HepG2 (cell line): ENCODE results near the gene SIAH2. TPM values are rescaled to one million over a fixed set of nuclear protein-coding genes. Genes with fewer than 3 reads are reported as not detected.

ENCODE experiments used
- ATAC-seq: fragments of 200-7000 bp; cut with Tn5 transposase; 3 replicates; pipeline ENCODE4 v1.9.1; 2020; ENCODE audit warnings: mild to moderate bottlenecking, moderate library complexity
- BruUV-seq: library from RNA; stranded (reverse); fragments of 400-500 nt; replicated peaks from 2 replicates; lab custom pipeline; 2021; lab: Mats Ljungman, UMichigan
- CTCF ChIA-PET: fragments of 300-600 bp; formaldehyde crosslinking; extraction: SDS; loops from one replicate; lab custom pipeline; 2021; ENCODE audit warnings: low total read pairs, inconsistent platforms, low intra/inter-chr PET ratio; lab: Yijun Ruan, JAX
- POLR2A ChIA-PET: fragments of 350-600 bp; sonication (Branson Sonifier 250); formaldehyde crosslinking; loops from one replicate; lab custom pipeline; 2020; ENCODE audit warnings: antibody characterized with exemption, inconsistent platforms; lab: Yijun Ruan, JAX
- DNase-seq: peaks from one replicate; pipeline ENCODE4 v3.0.0-alpha.2; 2015; ENCODE audit warnings: low spot score
- FAIRE-seq: peaks from 3 replicates; lab custom pipeline; 2011; peaks lifted over from hg19 to GRCh38; lab: Jason Lieb, UNC
- H2AFZ ChIP-seq: one replicate; pipeline ENCODE4 v1.6.1; 2011; ENCODE audit warnings: low read length, inconsistent platforms
- H3K27ac ChIP-seq: fragments of 300-600 bp; 3 replicates; pipeline ENCODE4 v1.8.0; 2011; ENCODE audit warnings: mixed run types, mild to moderate bottlenecking, mixed read lengths, low read length, inconsistent platforms; ENCODE audit not compliant: insufficient read depth; ENCODE audit errors: extremely low read length
- H3K27me3 ChIP-seq, 2 experiments: fragments of 200-600 bp in 1 of 2; 2 replicates in 1 of 2; 3 replicates in 1 of 2; pipeline versions ENCODE4 v1.6.0 to v1.8.0; 2011; ENCODE audit warnings: low read length in 2 of 2, mild to moderate bottlenecking in 2 of 2, moderate library complexity in 2 of 2, inconsistent platforms in 1 of 2; ENCODE audit not compliant: insufficient read depth in 2 of 2, control insufficient read depth in 1 of 2
- H3K36me3 ChIP-seq, 2 experiments: fragments of 200-600 bp in 1 of 2; replicated peaks in 1 of 2; 2 replicates in 1 of 2; 3 replicates in 1 of 2; pipeline versions ENCODE4 v1.5.1 to v1.8.0; 2011; ENCODE audit warnings: low read length in 2 of 2, inconsistent platforms in 1 of 2; ENCODE audit not compliant: insufficient read depth in 2 of 2, control insufficient read depth in 1 of 2
- H3K4me1 ChIP-seq: 2 replicates; pipeline ENCODE4 v1.5.1; 2012; ENCODE audit warnings: low read length, inconsistent platforms; ENCODE audit not compliant: insufficient read depth
- H3K4me2 ChIP-seq: 2 replicates; pipeline ENCODE4 v1.6.0; 2011; ENCODE audit warnings: low read depth, low read length, inconsistent platforms
- H3K4me3 ChIP-seq, 3 experiments: fragments of 200-600 bp in 1 of 3; sonication (generic), shearing (Covaris generic) in 1 of 3; replicated peaks in 1 of 3; 2 replicates each; pipeline ENCODE4 v1.5.1; 2011 to 2016; ENCODE audit warnings: low read length in 3 of 3, inconsistent platforms in 2 of 3, low read depth in 2 of 3, mild to moderate bottlenecking in 2 of 3, control low read depth in 1 of 3, mixed read lengths in 1 of 3; ENCODE audit not compliant: insufficient read depth in 1 of 3
- H3K79me2 ChIP-seq: one replicate; pipeline ENCODE4 v1.6.1; 2011; ENCODE audit warnings: low read length, inconsistent platforms; ENCODE audit not compliant: insufficient read depth
- H3K9ac ChIP-seq: 2 replicates; pipeline ENCODE4 v1.6.0; 2011; ENCODE audit warnings: mild to moderate bottlenecking, low read depth, low read length, inconsistent platforms; ENCODE audit not compliant: insufficient read depth
- H3K9me3 ChIP-seq: 2 replicates; pipeline ENCODE4 v1.5.1; 2012; ENCODE audit warnings: mild to moderate bottlenecking, low read length
- H4K20me1 ChIP-seq: 2 replicates; pipeline ENCODE4 v1.6.0; 2011; ENCODE audit warnings: inconsistent platforms, mild to moderate bottlenecking, low read length, moderate library complexity; ENCODE audit not compliant: insufficient read depth
- BORCS8-MEF2B ChIP-seq: sonication (generic); formaldehyde crosslinking; IDR thresholded peaks from 2 replicates; pipeline ENCODE4 v1.8.0; 2022; ENCODE audit warnings: mild to moderate bottlenecking, missing genetic modification reagents
- ETV6 ChIP-seq: sonication (generic); formaldehyde crosslinking; conservative IDR thresholded peaks from 2 replicates; pipeline ENCODE4 v1.4.0; 2020; ENCODE audit warnings: missing genetic modification reagents
- NR2F6 ChIP-seq, 2 experiments: IDR thresholded peaks; 2 replicates each; pipeline ENCODE4 v1.6.1; 2016; ENCODE audit warnings: antibody characterized with exemption in 1 of 2, mild to moderate bottlenecking in 1 of 2
- ONECUT2 ChIP-seq: sonication (generic); formaldehyde crosslinking; IDR thresholded peaks from 2 replicates; pipeline ENCODE4 v1.4.0; 2020; ENCODE audit warnings: missing genetic modification reagents
- RBM22 ChIP-seq: fragments of 200-400 bp; formaldehyde crosslinking; optimal IDR thresholded peaks from 2 replicates; pipeline ENCODE3; 2017; ENCODE audit warnings: mild to moderate bottlenecking, low read length, moderate library complexity
- ZNF136 ChIP-seq: sonication (generic); formaldehyde crosslinking; IDR thresholded peaks from 2 replicates; pipeline ENCODE4 v1.8.1; 2022; ENCODE audit warnings: low read depth, mild to moderate bottlenecking, moderate library complexity, missing genetic modification reagents
- ZNF441 ChIP-seq: sonication (generic); formaldehyde crosslinking; IDR thresholded peaks from 2 replicates; pipeline ENCODE4 v1.7.0; 2021; ENCODE audit warnings: missing genetic modification reagents, borderline replicate concordance
- ZNF557 ChIP-seq: sonication (generic); formaldehyde crosslinking; IDR thresholded peaks from 2 replicates; pipeline ENCODE4 v1.4.0; 2020; ENCODE audit warnings: missing genetic modification reagents
- WGBS: methylation state at CpG from one replicate; pipeline ENCODE4 v1.1.6; 2017; ENCODE audit warnings: low lambda C conversion rate; 5-methylcytosine and 5-hydroxymethylcytosine counted together
- in situ Hi-C: cut with HindIII; loops from 2 replicates; pipeline ENCODE4 v1.10.0; 2017; ENCODE audit warnings: low pct_unique_long_range_greater_than_20kb; ENCODE audit not compliant: extremely low pct_ligation_motif_present
- intact Hi-C: fragments of 100-400 bp; cut with micrococcal nuclease; formaldehyde crosslinking; loops from one replicate; pipeline ENCODE4 v1.10.0; 2022; ENCODE audit not compliant: unreplicated experiment
- polyA plus RNA-seq, 8 experiments: library from polyadenylated mRNA; depleted of rRNA in 3 of 8; stranded (reverse) in 7 of 8; unstranded in 1 of 8; fragments of >200 nt; fragmentation: Illumina TruSeq in 4 of 8; extraction: Trizol in 4 of 8; gene quantifications; 2 replicates each; pipeline versions ENCODE4 v1.2.1 to v1.2.3, GENCODE V29; 2011 to 2016; ENCODE audit warnings: low read depth in 4 of 8, missing spikeins in 1 of 8, mixed read lengths in 1 of 8; ENCODE audit not compliant: insufficient read depth in 1 of 8
- total RNA-seq, 5 experiments: library from RNA; depleted of rRNA; stranded (reverse); fragments of >200 nt; fragmentation: Illumina TruSeq; extraction: Trizol; gene quantifications; 2 replicates each; pipeline ENCODE4 v1.2.3, GENCODE V29; 2016; ENCODE audit warnings: low read depth in 1 of 5

The SIAH2 gene
- total and polyA plus RNA-seq, 2 of the 13 experiments (the other 11 are each of a cell fraction or from before 2014, with no cell fraction given) = 71.8 to 117 TPM

DNA sequence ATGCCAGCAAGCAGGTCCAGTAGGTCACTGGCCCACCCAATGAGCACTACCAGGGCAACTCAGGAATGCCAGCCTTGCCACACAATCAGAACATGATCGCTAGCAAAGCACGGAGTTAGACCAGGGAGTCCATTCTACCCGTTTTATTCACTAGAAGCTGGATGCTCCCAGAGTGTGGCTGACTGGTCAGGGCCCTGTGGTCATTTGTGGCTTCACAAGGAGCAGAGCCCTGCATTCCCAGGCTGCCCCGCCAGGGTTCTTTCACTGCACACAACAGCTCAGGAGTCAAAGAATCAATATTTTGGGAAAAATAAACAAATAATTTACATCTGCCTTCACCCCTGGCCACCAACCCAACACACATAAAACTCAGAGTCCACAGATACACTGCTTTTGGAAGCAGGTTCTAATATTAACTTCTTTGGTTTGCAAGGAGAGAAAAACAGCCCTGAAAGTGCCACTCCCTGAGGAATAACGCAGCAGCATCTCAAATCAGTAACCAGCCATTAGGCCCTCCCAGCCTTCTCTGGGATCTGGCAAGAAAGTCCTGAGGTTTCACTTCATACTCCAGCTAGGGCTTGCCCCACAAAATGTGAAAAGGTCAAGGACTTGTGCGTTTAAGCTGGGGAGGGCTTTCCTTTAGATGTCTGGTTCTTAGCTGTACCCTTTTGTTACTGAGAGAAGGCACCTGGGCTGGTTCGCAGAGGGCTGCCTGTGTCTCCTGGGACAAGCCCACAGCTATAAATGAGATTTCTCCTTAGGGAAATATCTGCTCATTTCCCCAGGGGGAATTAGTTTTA, 16.0 kb downstream of the SIAH2 start:
- Histone ChIP-seq H3K9me3 (no peaks in the 10 kb centered on the region), H3K4me3 (no peak overlapping the region), H3K79me2 (peaks cover 96% of the 10 kb centered on the region), H3K27me3 (no peaks in the 10 kb centered on the region), H4K20me1 (peaks cover 85% of the 10 kb centered on the region), H3K27ac (peak overlapping the region; percentile 40), H3K4me2 (no peak overlapping the region), H2AFZ (no peak overlapping the region), H3K4me1 (peaks cover 100% of the 10 kb centered on the region), H3K9ac (no peak overlapping the region), H3K36me3 (peaks cover 5 to 53% of the 10 kb centered on the region in 2 experiments; a peak in 4 of 5 replicates)
- intact Hi-C loops (no loop called here), in situ Hi-C loops (no loop called here)
- DNase-seq = no peak
- ChIA-PET POLR2A (interaction anchor here (0.7 to 3.5 kb wide), 5 partner anchors 9 to 19 kb away, joined by 3 to 32 read pairs (median 5); partner anchors contain the start of gene SIAH2), CTCF (no interaction called here)
- TF ChIP-seq ZNF441 (CRISPR knock-in tag) = no peak
- TF ChIP-seq ONECUT2 (CRISPR knock-in tag) = 0 out of 2 replicates have a peak, but pooled peaks have one; percentile 22
- peak; percentile 60 for TF ChIP-seq RBM22
- no peak for TF ChIP-seq ZNF136 (CRISPR knock-in tag)
- peak; percentile 26; the same call in 1 of the 2 replicates for TF ChIP-seq BORCS8-MEF2B (CRISPR knock-in tag)
- TF ChIP-seq NR2F6 (IDR thresholded peaks at IDR 0.05) = 0 out of 2 replicates have a peak, but pooled peaks have one; percentile 37
- peak; percentile 46; the same call in 1 of the 2 replicates for TF ChIP-seq NR2F6 (CRISPR knock-in tag; IDR thresholded peaks at IDR 0.05)
- TF ChIP-seq ETV6 (CRISPR knock-in tag) = no peak
- TF ChIP-seq ZNF557 (CRISPR knock-in tag) = no peak
- no TSS peak for BruUV-seq
- peak; percentile 19; the same call in 2 of the 3 replicates for ATAC-seq
- WGBS = 73% methylated on average over 7 of the region's 7 CpGs
- FAIRE-seq = no peak
